Measurements from ENCODE around the gene KRT7. TPM values are rescaled to one million over a fixed set of nuclear protein-coding genes. Genes with fewer than 3 reads are reported as not detected.

KRT7 gene
- total RNA-seq, 1 donor from 2014 or later: 1,355 TPM

GRCh38 chr12:52246720-52247621, 13.9 kb downstream of the KRT7 start:
- Histone ChIP-seq H3K4me3 (ENCODE audit: low read depth, low read length) (no peak overlapping the region), H3K36me3 (ENCODE audit: control insufficient read depth, insufficient read depth, low read length) (no peaks in the 10 kb centered on the region), H3K27me3 (ENCODE audit: control insufficient read depth, insufficient read depth, low read length) (peaks cover 5% of the 10 kb centered on the region)
- no peak for TF ChIP-seq CTCF (IDR thresholded peaks at IDR 0.05; ENCODE audit: insufficient read depth, low read length, poor library complexity, severe bottlenecking)
- DNase-seq (ENCODE audit: low read depth): no peak

DNA sequence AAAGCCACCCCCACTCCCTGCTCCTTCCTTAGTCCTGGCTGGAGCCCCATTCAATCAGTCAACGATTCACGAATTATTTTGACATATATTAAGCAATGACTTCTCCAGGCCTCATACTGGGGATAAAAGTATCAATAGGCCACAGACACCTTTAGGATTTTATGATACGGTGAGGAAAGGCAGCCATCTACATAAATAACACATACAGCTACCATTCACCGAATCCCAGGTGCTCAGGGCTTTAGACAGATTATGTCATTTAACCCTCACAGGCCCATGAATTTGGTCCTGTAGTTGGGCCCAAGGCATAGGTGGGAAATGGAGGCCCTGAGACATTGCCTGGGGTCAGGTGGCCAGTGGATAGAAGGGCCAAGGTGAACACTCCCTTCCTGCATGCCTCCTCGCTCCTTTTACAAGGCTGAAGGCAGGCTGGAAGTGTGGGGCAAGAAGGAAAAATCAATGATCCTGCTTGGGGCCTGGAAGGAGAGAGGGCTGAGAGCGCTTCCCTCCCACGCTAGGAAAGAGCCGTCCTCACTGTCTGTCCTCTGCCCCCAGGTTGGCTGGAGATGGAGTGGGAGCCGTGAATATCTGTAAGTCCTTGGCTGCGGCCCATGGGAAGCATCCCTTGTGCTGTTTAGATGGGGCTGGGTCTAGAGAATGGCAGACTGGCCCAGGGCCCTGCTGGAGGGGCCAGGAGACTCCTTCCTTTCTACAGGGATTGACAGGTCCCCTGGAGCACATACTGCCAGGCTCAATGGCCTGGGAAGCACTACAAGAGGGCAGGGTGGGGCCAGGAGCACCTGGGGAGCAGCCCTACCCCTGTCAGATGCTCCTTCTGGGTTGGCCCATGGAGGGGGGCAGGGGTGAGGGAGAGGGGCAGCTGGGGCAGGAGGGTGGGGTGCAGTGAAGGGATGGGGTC, 14.8 kb downstream of the KRT7 start:
- no peak for DNase-seq (ENCODE audit: low read depth)
- TF ChIP-seq CTCF (IDR thresholded peaks at IDR 0.05; ENCODE audit: insufficient read depth, low read length, poor library complexity, severe bottlenecking): no peak

DNA sequence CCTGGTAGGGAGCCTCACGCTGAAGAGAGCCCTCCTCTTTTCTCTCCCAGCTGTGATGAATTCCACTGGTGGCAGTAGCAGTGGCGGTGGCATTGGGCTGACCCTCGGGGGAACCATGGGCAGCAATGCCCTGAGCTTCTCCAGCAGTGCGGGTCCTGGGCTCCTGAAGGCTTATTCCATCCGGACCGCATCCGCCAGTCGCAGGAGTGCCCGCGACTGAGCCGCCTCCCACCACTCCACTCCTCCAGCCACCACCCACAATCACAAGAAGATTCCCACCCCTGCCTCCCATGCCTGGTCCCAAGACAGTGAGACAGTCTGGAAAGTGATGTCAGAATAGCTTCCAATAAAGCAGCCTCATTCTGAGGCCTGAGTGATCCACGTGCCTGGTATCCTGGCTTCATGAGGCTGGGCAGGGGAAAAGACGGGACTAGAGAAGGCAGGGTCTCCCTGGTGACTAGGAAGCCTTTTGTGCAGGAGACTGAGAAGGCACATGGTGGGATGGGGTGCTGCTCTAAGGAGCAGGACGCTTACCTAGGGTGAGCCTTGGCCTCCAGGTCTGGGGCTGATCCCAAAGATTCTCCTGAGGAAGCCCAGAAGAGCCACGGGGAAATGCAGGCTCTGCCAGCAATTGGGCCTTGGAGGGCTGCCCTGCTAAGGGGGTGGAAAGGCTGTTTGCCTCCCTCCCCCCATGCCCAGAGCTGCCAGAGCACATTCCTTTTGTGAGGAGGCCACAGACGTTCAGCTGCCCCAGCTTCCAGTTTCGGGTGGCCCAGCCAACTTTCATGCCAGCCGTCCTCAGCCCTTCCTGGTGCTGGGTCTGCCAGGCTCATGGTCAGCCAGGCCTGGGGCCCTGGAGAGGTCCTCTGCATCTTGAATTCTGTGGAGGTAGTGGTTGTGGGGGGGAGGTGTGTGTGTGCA, 15.8 kb downstream of the KRT7 start:
- Histone ChIP-seq H3K27me3 (ENCODE audit: control insufficient read depth, insufficient read depth, low read length) (peaks cover 5% of the 10 kb centered on the region), H3K4me3 (ENCODE audit: low read depth, low read length) (no peak overlapping the region), H3K36me3 (ENCODE audit: control insufficient read depth, insufficient read depth, low read length) (no peaks in the 10 kb centered on the region)
- DNase-seq (ENCODE audit: low read depth): no peak
- TF ChIP-seq CTCF (IDR thresholded peaks at IDR 0.05; ENCODE audit: insufficient read depth, low read length, poor library complexity, severe bottlenecking): no peak

More for the DNA sequence above, 14.8 kb downstream of the KRT7 start:
- no peak overlapping the region for H3K4me3 ChIP-seq (ENCODE audit: low read depth, low read length)
- peaks cover 5% of the 10 kb centered on the region for H3K27me3 ChIP-seq (ENCODE audit: control insufficient read depth, insufficient read depth, low read length)
- H3K36me3 ChIP-seq (ENCODE audit: control insufficient read depth, insufficient read depth, low read length): no peaks in the 10 kb centered on the region

- Histone ChIP-seq H3K27me3 (ENCODE audit: control insufficient read depth, insufficient read depth, low read length) (peaks cover 5% of the 10 kb centered on the region), H3K4me3 (ENCODE audit: low read depth, low read length) (no peak overlapping the region), H3K36me3 (ENCODE audit: control insufficient read depth, insufficient read depth, low read length) (no peaks in the 10 kb centered on the region)
- TF ChIP-seq CTCF (IDR thresholded peaks at IDR 0.05; ENCODE audit: insufficient read depth, low read length, poor library complexity, severe bottlenecking): no peak
- DNase-seq (ENCODE audit: low read depth): no peak
These were observed 16.5 kb downstream of the KRT7 start for GRCh38 chr12:52249511-52250047.

Data from kidney epithelial cell (primary cell).